ENCODE measurements around the gene CFLAR. TPM values are rescaled to one million over a fixed set of nuclear protein-coding genes. Genes with fewer than 3 reads are reported as not detected.

Gene CFLAR
- polyA plus RNA-seq (2012; ENCODE audit: low read depth, missing spikeins) = 139 TPM

DNA sequence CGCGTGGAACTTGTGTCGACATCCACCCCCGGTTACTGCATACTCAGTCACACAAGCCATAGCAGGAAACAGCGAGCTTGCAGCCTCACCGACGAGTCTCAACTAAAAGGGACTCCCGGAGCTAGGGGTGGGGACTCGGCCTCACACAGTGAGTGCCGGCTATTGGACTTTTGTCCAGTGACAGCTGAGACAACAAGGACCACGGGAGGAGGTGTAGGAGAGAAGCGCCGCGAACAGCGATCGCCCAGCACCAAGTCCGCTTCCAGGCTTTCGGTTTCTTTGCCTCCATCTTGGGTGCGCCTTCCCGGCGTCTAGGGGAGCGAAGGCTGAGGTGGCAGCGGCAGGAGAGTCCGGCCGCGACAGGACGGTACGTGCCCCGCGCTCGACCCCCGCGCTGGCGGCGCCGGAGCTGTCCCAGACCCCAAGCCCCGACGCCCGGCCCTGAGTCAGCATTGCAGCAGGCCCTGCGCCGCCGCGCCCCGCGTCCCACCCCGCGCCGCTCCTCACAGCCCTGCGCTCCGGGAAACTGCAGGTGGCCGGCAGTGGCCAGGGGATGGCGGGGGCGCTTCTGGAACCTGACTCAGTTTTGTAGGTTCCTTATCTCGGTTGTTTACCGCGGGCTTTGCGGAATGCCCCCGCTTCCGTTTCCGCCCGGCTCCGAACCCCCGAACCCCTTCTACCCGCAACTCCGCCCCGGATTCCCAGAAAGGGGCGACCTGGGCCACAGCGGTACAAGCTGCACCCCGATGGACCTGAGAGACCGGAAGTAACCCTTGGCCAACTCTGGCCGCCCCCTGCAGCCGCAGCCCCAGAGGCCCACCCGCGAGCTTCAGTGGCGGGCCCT lies at the start of gene CFLAR:
TSS of gene CFLAR (plus strand) at position 50 of the 844 bp plus-strand sequence. CDS start 13,702 bp downstream, outside the sequence.
- FAIRE-seq = peak; percentile 70
- TF ChIP-seq PAX5 (IDR thresholded peaks at IDR 0.05; ENCODE audit: insufficient read depth, low read length, severe bottlenecking) (no peak), POU2F2 (IDR thresholded peaks at IDR 0.05; ENCODE audit: low read depth, low read length) (peak; percentile 24; the same call in 1 of the 2 replicates), SPI1 (IDR thresholded peaks at IDR 0.05; ENCODE audit: low read depth, low read length) (no peak), POLR2AphosphoS5 (IDR thresholded peaks at IDR 0.05; ENCODE audit: low read depth, low read length) (peak; percentile 84), POLR2A (IDR thresholded peaks at IDR 0.05; ENCODE audit: low read depth, low read length) (peak; percentile 84), TAF1 (IDR thresholded peaks at IDR 0.05; ENCODE audit: low read depth, low read length) (peak; percentile 59)
- peak; percentile 63 for DNase-seq (ENCODE audit: insufficient read length, low spot score)

DNA sequence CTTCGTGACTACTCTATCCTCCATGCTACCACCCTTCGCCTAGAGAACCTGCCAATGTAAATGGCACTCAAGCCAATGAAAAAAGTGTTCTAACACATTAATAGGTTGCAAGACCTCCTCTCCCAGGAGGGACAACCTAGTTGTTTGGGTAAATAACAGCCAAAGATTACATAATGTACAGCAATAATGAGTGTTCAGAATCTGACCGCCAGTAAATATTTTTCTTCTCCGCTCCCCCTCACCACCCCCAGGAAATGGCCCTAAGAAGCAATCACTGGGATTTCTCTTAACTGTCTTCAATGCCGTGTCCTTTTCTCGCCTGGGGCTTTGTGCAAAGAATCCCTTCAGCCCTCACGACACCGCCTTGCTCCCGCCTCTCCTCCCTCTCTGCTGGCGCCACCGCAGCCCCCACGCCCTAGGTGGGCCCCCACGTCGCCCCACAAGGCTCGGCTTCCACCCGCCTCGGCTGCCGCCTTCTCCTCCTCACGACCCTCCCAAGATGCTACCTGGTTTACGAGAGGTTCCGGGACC lies 45.0 kb upstream of the CFLAR start:
- TF ChIP-seq SPI1 (IDR thresholded peaks at IDR 0.05; ENCODE audit: low read depth, low read length) (no peak), TAF1 (IDR thresholded peaks at IDR 0.05; ENCODE audit: low read depth, low read length) (no peak), PAX5 (IDR thresholded peaks at IDR 0.05; ENCODE audit: insufficient read depth, low read length, severe bottlenecking) (no peak), POLR2A (IDR thresholded peaks at IDR 0.05; ENCODE audit: low read depth, low read length) (no peak), POLR2AphosphoS5 (IDR thresholded peaks at IDR 0.05; ENCODE audit: low read depth, low read length) (no peak), POU2F2 (IDR thresholded peaks at IDR 0.05; ENCODE audit: low read depth, low read length) (no peak)
- no peak for DNase-seq (ENCODE audit: insufficient read length, low spot score)
- FAIRE-seq = no peak

DNA sequence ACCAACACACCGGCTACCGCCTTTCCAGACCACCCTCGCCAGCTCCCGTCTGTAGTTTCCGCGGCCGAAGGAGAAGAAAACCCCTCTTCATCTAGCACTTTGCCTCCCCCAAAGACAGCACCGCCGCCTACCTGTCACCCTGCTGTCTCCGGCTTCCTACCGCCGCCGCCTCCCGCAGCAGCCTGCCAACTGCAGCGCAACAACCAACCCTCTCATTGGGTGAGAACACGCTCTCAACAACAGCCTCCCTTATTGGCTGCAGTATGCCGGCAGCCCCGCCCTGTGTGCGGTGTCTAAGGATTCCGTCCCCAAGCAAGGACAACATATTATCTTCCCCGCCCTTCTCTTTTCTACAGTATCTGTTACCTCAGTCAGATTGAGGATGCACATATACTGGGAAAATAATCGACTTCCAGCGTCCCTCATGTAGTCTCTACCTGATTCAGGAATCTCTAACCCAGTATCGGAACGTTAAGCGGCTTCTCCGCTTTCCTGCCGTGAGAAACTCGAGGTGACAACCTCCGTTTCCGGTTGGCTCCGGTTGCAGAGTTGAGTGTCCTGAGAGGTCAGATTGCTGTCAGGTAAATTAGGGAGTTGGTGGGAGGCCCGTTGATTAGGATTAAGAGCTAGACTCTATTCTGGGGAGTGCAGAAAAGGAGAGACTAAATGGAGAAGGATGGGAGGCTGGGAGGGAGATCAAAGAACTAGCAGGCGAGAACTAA lies 44.3 kb upstream of the CFLAR start, which contains the start of the genes HYCC2 and NDUFB3:
TSS of gene HYCC2 (minus strand) at position 193 of the 722 bp plus-strand sequence. CDS start 47,662 bp downstream, outside the sequence.
TSS of gene NDUFB3 (plus strand) at position 523 of the 722 bp plus-strand sequence. CDS start 6,882 bp downstream, outside the sequence.
- DNase-seq (ENCODE audit: insufficient read length, low spot score) = peak; percentile 74
- FAIRE-seq = peak; percentile 100

DNA sequence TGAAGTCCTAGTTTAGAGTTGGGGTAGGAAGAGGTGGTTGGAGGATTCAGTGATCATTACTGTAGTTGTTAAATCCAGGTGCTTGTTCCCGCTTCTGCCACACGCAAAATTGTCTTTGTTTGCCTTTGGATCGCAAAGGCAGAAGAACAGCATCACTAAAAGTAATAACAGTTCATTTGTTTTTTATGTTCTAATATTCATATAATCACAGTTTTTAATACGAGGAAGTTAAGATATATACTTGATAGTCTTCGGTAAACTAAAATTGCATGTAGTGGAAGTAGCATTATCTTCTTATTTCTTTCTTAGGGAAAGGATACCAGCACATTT lies 43.8 kb upstream of the CFLAR start:
- DNase-seq (ENCODE audit: insufficient read length, low spot score) (no peak), FAIRE-seq (no peak)
- TF ChIP-seq POU2F2 (IDR thresholded peaks at IDR 0.05; ENCODE audit: low read depth, low read length) (no peak), TAF1 (IDR thresholded peaks at IDR 0.05; ENCODE audit: low read depth, low read length) (no peak), SPI1 (IDR thresholded peaks at IDR 0.05; ENCODE audit: low read depth, low read length) (no peak), PAX5 (IDR thresholded peaks at IDR 0.05; ENCODE audit: insufficient read depth, low read length, severe bottlenecking) (no peak), POLR2A (IDR thresholded peaks at IDR 0.05; ENCODE audit: low read depth, low read length) (no peak), POLR2AphosphoS5 (IDR thresholded peaks at IDR 0.05; ENCODE audit: low read depth, low read length) (no peak)

More for the DNA sequence above, 44.3 kb upstream of the CFLAR start, which contains the start of the genes HYCC2 and NDUFB3:
- peak; percentile 95 for TF ChIP-seq TAF1 (IDR thresholded peaks at IDR 0.05; ENCODE audit: low read depth, low read length)
- TF ChIP-seq PAX5 (IDR thresholded peaks at IDR 0.05; ENCODE audit: insufficient read depth, low read length, severe bottlenecking) = no peak
- TF ChIP-seq POU2F2 (IDR thresholded peaks at IDR 0.05; ENCODE audit: low read depth, low read length) = peak; percentile 67; the same call in 1 of the 2 replicates
- no peak for TF ChIP-seq SPI1 (IDR thresholded peaks at IDR 0.05; ENCODE audit: low read depth, low read length)
- TF ChIP-seq POLR2AphosphoS5 (IDR thresholded peaks at IDR 0.05; ENCODE audit: low read depth, low read length) = peak; percentile 79
- TF ChIP-seq POLR2A (IDR thresholded peaks at IDR 0.05; ENCODE audit: low read depth, low read length) = peak; percentile 84

DNA sequence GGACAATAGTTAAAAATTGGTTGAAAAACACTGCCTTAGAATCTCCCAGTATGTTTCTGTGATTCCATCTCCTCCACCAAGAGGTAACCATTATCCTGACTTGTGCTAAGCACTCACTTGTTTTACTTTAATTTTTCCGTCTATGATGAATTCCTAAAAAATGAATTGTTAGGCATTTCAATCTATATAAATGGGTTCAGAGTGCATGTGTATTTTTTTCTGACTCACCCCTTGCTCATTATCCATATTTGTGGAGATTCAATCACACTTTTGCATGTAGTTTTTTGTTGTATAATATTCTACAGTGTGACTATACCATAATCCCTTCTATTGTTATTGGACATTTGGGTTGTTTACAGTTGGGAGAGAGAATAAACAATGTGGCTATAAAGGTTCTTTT lies 42.9 kb upstream of the CFLAR start:
- DNase-seq (ENCODE audit: insufficient read length, low spot score) = no peak
- no peak for FAIRE-seq
- TF ChIP-seq TAF1 (IDR thresholded peaks at IDR 0.05; ENCODE audit: low read depth, low read length) (no peak), POLR2A (IDR thresholded peaks at IDR 0.05; ENCODE audit: low read depth, low read length) (no peak), POLR2AphosphoS5 (IDR thresholded peaks at IDR 0.05; ENCODE audit: low read depth, low read length) (no peak), SPI1 (IDR thresholded peaks at IDR 0.05; ENCODE audit: low read depth, low read length) (no peak), POU2F2 (IDR thresholded peaks at IDR 0.05; ENCODE audit: low read depth, low read length) (no peak), PAX5 (IDR thresholded peaks at IDR 0.05; ENCODE audit: insufficient read depth, low read length, severe bottlenecking) (no peak)

DNA sequence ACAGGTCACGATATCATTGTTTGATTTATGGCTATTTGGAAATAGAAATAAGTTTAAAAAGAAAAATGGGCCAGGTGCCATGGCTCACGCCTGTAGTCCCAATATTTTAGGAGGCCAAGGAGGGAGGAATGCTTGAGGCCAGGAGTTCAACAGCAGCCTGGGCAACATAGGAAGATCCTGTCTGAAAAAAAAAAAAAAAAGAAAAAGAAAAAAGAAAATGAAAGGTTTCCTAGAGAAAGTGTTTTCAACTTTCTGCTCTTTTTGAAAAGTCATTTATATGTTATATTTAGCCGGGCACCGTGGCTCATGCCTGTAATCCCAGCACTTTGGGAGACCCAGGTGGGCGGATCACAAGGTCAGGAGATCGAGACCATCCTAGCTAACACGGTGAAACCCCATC lies 41.0 kb upstream of the CFLAR start:
- no peak for DNase-seq (ENCODE audit: insufficient read length, low spot score)
- no peak for FAIRE-seq
- TF ChIP-seq POU2F2 (IDR thresholded peaks at IDR 0.05; ENCODE audit: low read depth, low read length) (no peak), POLR2AphosphoS5 (IDR thresholded peaks at IDR 0.05; ENCODE audit: low read depth, low read length) (no peak)

DNA sequence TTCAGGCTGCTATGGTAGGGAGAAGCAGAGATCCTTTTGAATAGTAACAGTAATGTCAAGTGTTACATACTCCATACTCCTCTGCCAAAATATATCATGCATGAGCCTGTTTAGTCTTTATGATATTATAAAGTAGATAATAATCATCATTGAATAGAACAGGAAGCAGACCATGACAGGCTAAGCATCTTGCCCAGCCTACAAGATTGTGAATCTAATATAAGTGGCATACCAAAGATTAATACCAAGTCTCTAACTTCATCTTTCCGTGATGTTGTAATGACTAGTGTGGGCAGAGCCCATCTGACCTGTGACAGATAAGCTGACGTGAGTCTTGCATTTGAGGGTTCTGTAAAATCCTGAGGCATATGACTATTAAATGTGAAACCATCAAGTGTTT lies 31.1 kb upstream of the CFLAR start:
- FAIRE-seq = no peak
- no peak for TF ChIP-seq TAF1 (IDR thresholded peaks at IDR 0.05; ENCODE audit: low read depth, low read length)
- no peak for TF ChIP-seq PAX5 (IDR thresholded peaks at IDR 0.05; ENCODE audit: insufficient read depth, low read length, severe bottlenecking)
- no peak for TF ChIP-seq POLR2AphosphoS5 (IDR thresholded peaks at IDR 0.05; ENCODE audit: low read depth, low read length)
- TF ChIP-seq POLR2A (IDR thresholded peaks at IDR 0.05; ENCODE audit: low read depth, low read length) = no peak
- TF ChIP-seq POU2F2 (IDR thresholded peaks at IDR 0.05; ENCODE audit: low read depth, low read length) = no peak
- TF ChIP-seq SPI1 (IDR thresholded peaks at IDR 0.05; ENCODE audit: low read depth, low read length) = no peak
- DNase-seq (ENCODE audit: insufficient read length, low spot score) = no peak

DNA sequence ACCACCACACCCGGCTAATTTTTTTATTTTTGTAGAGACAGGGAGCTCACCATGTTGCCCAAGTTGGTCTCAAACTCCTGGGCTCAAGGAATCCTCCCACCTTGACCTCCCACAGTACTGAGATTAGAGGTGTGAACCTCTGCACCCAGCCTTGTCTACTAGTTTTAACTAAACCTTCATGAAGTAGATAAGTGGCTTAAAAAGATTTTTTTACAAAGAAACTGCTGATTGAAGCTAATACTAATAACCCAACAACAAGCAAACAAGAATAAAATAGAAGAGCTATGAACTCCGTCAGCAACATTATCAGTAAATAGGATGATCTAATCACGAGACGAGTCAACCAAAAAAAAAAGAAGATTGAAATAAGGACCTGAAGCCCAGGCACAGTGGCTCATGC lies 25.4 kb upstream of the CFLAR start:
- no peak for TF ChIP-seq SPI1 (IDR thresholded peaks at IDR 0.05; ENCODE audit: low read depth, low read length)
- TF ChIP-seq POU2F2 (IDR thresholded peaks at IDR 0.05; ENCODE audit: low read depth, low read length) = no peak
- no peak for TF ChIP-seq POLR2AphosphoS5 (IDR thresholded peaks at IDR 0.05; ENCODE audit: low read depth, low read length)
- TF ChIP-seq TAF1 (IDR thresholded peaks at IDR 0.05; ENCODE audit: low read depth, low read length) = no peak
- no peak for TF ChIP-seq POLR2A (IDR thresholded peaks at IDR 0.05; ENCODE audit: low read depth, low read length)
- TF ChIP-seq PAX5 (IDR thresholded peaks at IDR 0.05; ENCODE audit: insufficient read depth, low read length, severe bottlenecking) = no peak
- DNase-seq (ENCODE audit: insufficient read length, low spot score) (no peak), FAIRE-seq (no peak)

DNA sequence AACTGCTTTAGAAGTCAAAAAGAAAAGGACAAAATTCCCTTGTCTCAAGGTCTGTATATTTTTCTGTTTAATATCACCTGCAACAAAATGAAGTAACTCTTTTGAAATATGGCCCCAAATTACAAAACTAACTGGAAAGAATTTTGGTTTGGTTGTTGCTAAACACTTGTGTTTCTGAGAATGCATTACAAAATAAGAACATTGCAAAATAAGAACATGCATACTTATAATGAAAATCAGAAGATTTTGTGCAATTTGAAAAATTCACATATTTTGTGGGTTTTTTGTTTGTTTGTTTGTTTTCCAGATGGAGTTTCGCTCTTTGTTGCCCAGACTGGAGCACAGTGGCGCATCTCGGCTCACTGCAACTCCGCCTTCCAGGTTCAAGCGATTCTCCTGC lies 22.4 kb upstream of the CFLAR start:
- DNase-seq (ENCODE audit: insufficient read length, low spot score) (no peak), FAIRE-seq (no peak)
- TF ChIP-seq PAX5 (IDR thresholded peaks at IDR 0.05; ENCODE audit: insufficient read depth, low read length, severe bottlenecking) = no peak
- TF ChIP-seq TAF1 (IDR thresholded peaks at IDR 0.05; ENCODE audit: low read depth, low read length) = no peak
- TF ChIP-seq POLR2A (IDR thresholded peaks at IDR 0.05; ENCODE audit: low read depth, low read length) = no peak
- TF ChIP-seq SPI1 (IDR thresholded peaks at IDR 0.05; ENCODE audit: low read depth, low read length) = no peak
- TF ChIP-seq POU2F2 (IDR thresholded peaks at IDR 0.05; ENCODE audit: low read depth, low read length) = no peak
- no peak for TF ChIP-seq POLR2AphosphoS5 (IDR thresholded peaks at IDR 0.05; ENCODE audit: low read depth, low read length)
